GM19372 (cell line): ENCODE results near the gene SLC43A1.

Experiments used
- ATAC-seq: cut with Tn5 transposase; IDR thresholded peaks from one replicate; pipeline ENCODE4 v1.9.1; 2021; ENCODE audit warnings: mild to moderate bottlenecking, low read depth, moderate library complexity; ENCODE audit not compliant: unreplicated experiment

Gene SLC43A1

GRCh38 chr11:57499413-57499982 lies 16.0 kb downstream of the SLC43A1 start:
- ATAC-seq, result peak; percentile 100

DNA sequence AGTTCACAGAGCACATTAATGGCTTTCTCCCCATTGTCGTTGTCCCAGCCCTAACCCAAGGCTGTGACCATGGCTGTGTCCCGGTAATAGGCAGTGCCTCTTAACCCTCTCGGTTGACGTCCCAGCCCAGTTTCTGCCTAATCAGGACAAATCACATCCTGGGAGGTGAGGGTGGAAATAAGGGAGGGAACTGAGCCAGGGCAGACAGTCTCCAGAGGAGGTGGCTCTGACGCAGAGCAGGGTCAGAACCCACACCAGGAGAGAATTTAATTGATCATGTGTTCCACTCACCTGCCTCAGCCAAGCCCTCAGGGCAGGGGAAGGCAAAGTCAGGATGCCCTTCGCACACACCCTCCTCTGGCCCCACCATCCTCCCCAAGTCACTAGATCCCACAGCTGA lies 17.0 kb downstream of the SLC43A1 start:
- no peak for ATAC-seq

DNA sequence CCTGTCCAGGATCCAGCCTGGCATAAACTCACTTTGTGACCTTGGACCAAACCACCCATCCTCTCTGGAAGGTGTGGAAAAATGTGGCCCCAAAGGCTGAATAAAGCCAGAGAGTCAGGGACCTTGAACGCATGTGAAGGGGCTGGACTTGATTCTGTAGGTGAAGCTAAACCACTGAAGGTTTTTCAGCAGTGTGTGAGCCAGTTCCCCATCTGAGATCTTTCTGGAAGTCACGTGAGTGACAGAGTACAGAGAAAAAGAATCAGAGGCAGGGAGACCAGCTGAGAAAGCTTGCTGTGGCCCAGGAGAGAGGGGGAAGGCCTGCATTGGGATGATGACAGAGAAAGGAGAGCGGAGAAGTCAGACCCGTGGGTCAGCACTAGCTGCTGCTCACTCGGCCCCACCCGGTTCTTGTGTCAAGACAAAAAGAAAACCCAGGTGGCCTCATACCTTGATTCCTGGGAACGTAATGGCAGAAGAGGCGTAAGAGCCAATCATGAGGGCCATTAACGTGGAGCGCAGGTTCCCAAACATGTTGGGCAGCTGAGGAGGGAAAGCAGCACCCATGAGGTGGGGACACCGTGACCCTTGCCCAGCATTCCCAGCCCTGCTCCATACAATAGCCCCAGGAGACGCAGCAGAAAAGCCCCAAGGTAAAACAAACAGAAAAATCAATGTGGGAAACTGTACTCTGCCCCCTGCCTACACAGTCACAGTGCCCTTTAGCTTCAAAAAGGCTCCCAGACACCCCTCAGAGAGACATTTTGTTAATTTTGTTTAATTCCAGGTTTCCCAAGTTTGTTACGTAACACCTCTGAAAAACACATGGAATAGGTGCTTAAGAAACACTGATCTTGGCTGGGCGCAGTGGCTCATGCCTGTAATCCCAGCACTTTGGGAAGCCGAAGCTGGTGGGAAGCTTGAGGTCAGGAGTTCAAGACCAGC lies 17.9 kb downstream of the SLC43A1 start:
- no peak for ATAC-seq

DNA sequence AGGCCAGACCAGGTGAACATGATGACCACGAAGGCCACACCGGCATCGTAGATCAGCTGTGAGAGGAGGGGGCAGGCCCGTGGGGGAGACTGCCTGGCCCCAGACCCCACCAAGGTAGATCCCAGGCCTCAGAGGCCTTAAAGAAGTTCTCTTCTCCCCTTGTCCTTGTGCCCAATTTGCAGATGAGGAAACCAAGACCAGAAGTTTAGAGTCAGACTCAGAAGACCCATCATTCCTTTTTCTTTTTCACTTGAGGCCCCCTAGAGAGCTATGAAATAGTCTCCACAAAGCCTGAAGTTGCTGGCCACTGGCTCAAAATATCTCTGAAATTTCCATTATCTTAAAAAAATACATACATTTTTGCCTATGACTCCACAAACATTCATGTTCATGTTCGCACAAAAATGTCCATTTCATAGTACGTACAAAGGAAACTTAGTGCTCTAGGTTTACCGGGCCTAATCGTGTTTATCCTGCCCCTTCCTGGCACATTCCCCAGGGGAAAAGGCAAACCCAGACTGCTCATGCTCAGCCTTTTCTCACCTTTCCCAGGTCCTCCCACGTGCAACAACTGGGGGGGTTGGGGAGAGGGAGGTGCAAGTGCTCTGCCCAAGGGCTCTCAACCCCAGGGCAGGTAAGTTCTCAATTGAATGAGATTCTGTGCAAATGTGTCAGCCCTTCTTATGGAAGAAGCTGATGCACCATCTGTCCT lies 19.2 kb downstream of the SLC43A1 start:
- no peak for ATAC-seq

GRCh38 chr11:57493507-57494503 lies 21.7 kb downstream of the SLC43A1 start:
- peak; percentile 79 for ATAC-seq

- no peak for ATAC-seq
Observed at GRCh38 chr11:57491371-57492061, 24.0 kb downstream of the SLC43A1 start.

DNA sequence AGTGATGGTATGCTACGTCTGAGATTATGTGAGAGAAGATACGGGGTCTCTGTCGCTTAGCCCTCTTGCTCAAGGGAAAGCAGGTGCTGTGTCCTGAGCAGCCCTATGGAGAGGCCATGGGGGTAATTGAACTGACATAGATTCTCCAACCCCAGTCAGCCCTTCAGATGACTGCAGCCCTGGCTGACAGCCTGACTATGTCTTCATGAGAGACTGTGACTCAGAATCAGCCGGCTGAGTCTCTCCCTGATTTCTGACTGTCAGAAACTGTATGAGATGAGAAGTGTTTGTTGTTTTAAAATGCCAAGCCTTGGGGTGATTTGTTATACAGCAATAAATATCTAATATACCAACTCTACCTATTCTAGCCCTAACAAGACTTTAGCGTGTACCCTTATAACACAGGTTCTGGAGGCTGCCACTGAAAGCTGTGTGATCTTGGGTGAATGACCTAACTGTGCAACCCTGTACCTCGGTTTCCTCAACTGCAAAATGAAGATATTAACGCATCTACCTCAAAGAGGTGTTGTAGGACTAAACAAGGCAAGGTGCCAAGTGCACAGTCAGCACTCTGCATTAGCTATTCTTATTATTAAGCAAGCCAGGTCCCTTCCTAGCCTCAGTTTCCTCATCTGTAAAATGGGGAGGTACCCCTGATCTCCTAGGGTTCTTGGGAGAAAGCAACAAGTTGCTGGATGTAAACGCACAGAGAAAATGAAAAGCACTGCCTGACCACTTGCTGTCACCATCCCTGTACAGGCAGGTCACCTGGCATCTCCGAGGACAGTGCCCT lies 24.9 kb downstream of the SLC43A1 start:
- ATAC-seq, result no peak

GRCh38 chr11:57487920-57488659 lies 27.4 kb downstream of the SLC43A1 start:
- ATAC-seq, result no peak

DNA sequence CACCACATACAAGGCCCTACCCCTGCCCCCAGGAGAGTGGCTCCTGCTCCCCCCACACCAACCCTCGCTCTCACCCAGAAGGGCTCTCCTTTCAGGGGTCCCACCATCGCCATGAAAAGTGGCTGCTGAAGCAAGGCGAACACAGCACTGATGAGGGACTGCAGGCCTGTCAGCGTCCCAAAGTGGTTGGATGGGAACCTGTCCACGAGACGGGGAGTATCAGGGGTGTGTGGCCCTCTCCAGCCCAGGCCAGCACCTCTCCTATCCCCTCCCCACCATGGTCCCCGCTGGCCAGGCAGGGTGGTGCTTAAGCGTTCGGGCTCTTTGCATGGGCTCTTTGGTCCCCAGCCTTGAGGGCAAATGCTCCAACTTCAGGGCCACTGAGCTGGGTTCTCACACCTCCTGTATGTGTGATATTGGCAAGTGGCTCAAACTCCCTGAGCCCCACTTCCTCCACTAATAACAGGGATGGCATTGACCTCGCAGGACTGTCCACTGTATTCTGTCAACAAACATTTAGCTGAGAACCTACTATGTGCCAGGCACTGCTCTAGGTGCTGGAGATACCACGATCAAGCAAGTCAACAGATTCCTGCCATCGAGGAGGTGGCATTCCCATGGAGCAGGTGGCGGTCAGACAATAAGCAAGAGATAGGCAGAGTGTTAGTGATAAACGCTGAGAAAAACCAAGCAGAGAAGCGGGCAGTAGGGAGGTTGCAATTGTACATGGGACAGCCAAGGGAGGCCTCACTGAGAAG lies 28.3 kb downstream of the SLC43A1 start:
- ATAC-seq, result no peak

GRCh38 chr11:57485217-57485990 lies 30.1 kb downstream of the SLC43A1 start:
- no peak for ATAC-seq

DNA sequence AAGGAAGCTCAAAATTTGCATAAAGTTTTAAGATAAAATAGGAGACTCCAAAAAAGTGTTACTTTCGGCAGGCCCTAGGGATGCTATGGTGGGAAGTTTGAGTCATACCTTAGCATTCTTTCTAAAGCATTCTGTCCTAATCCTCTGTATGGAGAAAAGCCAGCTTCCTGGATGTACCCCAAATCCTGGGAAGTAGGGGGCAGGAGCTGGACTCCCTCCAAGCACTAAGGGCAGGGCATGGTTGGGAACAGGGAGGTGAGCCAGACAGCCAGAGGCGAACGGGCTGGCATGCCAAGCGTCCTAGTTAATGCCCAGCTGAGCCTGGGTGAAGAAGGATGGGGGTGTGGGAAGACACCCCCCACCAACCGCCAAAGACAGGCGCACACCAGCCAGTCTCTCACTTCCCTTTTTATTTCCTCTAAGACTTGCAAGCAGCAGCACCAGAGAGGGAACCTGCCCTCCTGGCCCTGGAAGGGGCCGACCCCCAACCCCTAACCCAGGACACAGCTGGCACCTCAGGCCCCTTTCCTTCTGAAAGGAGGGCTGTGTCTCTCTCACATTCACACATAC lies 31.3 kb downstream of the SLC43A1 start:
- peak; percentile 60 for ATAC-seq

GRCh38 chr11:57483562-57483918 lies 32.0 kb downstream of the SLC43A1 start:
- no peak for ATAC-seq

GRCh38 chr11:57482782-57483561 lies 32.5 kb downstream of the SLC43A1 start:
- ATAC-seq, result peak; percentile 45

- no peak for ATAC-seq
Observed at GRCh38 chr11:57481915-57482781, 33.4 kb downstream of the SLC43A1 start.

GRCh38 chr11:57481315-57481714 lies 34.2 kb downstream of the SLC43A1 start:
- ATAC-seq, result no peak
